ENCODE results near the gene CCDC127. TPM values are rescaled to one million over a fixed set of nuclear protein-coding genes. Genes with fewer than 3 reads are reported as not detected.

Gene CCDC127
- total and polyA plus RNA-seq, 2 of the 13 experiments (the other 11 are each of a cell fraction or from before 2014, with no cell fraction given): 2.9 to 4.3 TPM

DNA sequence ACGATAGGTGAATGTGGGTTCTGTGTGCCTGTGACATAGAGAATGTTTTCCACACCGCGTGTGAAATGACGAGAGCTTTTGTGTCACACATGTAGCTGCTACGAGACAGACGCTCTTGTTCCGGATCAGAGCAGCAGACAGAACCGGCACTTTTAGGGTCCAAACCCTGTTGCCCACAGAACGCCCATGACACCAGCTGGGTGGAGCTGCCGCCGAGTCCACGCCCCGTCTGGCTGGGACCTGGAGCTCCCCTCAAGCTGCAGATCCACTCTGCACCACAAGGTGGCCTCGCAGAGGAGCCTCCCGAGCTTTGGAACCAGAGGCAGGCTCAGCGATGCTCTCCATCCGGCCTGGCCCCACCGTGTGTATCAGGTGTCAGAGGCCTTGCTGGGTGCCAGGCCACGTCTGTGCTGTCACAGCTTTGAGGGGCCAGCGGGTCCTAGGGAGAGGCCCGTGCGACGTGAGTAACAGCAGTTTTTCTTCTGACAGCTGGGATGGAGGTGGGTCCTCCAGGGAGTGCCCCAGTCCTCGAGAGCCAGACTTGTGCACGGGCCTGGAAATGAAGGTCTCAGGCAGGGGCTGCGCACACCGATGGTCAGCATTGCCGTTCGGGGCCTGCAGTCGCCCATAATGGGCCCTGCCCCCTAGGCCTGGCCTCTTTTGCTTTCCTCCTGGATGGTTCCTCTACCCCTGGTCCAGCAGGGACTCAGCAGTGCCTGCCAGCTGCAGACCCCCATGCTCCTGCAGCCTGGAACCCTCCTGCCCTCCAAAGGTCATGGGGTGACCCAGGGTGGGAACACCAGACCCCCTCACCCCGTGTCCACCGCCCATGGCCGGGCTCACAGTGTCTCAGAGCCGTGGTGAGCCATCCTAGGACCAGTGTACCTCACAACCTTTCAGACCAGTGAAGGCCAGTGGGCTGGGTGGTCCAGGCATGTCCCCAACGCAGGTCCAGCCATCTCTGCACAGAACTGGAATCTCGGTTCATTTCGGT, 29.2 kb downstream of the CCDC127 start (continued):
- TF ChIP-seq ZNF605 (CRISPR knock-in tag; IDR thresholded peaks at IDR 0.05): no peak
- TF ChIP-seq ZNF329 (CRISPR knock-in tag; IDR thresholded peaks at IDR 0.05; ENCODE audit: low read depth): no peak
- TF ChIP-seq NKX3-1 (CRISPR knock-in tag; IDR thresholded peaks at IDR 0.05): no peak
- TF ChIP-seq, protein P1, sequence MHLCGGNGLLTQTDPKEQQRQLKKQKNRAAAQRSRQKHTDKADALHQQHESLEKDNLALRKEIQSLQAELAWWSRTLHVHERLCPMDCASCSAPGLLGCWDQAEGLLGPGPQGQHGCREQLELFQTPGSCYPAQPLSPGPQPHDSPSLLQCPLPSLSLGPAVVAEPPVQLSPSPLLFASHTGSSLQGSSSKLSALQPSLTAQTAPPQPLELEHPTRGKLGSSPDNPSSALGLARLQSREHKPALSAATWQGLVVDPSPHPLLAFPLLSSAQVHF (CRISPR knock-in tag; IDR thresholded peaks at IDR 0.05): no peak
- no peak for TF ChIP-seq MBNL3 (CRISPR knock-in tag; conservative IDR thresholded peaks at IDR 0.05)
- TF ChIP-seq SAP130 (CRISPR knock-in tag; IDR thresholded peaks at IDR 0.05; ENCODE audit: low read depth): peak; percentile 59
- TF ChIP-seq, protein P2, sequence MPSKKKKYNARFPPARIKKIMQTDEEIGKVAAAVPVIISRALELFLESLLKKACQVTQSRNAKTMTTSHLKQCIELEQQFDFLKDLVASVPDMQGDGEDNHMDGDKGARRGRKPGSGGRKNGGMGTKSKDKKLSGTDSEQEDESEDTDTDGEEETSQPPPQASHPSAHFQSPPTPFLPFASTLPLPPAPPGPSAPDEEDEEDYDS (CRISPR knock-in tag; IDR thresholded peaks at IDR 0.05): 0 out of 2 replicates have a peak, but pooled peaks have one; percentile 24
- no peak for TF ChIP-seq HMGA1 (CRISPR knock-in tag; conservative IDR thresholded peaks at IDR 0.05)
- 0 out of 2 replicates have a peak, but pooled peaks have one; percentile 56 for TF ChIP-seq ZNF274 (CRISPR knock-in tag; IDR thresholded peaks at IDR 0.05)
- TF ChIP-seq ISX (CRISPR knock-in tag; conservative IDR thresholded peaks at IDR 0.05): no peak
- TF ChIP-seq TEAD3 (CRISPR knock-in tag; optimal IDR thresholded peaks at IDR 0.05; ENCODE audit: borderline replicate concordance): peak; percentile 69
- TF ChIP-seq REXO4 (CRISPR knock-in tag; IDR thresholded peaks at IDR 0.05; ENCODE audit: borderline replicate concordance): no peak
- TF ChIP-seq, protein P3, sequence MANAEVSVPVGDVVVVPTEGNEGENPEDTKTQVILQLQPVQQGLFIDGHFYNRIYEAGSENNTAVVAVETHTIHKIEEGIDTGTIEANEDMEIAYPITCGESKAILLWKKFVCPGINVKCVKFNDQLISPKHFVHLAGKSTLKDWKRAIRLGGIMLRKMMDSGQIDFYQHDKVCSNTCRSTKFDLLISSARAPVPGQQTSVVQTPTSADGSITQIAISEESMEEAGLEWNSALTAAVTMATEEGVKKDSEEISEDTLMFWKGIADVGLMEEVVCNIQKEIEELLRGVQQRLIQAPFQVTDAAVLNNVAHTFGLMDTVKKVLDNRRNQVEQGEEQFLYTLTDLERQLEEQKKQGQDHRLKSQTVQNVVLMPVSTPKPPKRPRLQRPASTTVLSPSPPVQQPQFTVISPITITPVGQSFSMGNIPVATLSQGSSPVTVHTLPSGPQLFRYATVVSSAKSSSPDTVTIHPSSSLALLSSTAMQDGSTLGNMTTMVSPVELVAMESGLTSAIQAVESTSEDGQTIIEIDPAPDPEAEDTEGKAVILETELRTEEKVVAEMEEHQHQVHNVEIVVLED (CRISPR knock-in tag; IDR thresholded peaks at IDR 0.05; ENCODE audit: borderline replicate concordance): no peak
- no peak for TF ChIP-seq HNRNPK (IDR thresholded peaks at IDR 0.05; ENCODE audit: low read depth, low read length, poor library complexity, severe bottlenecking)
- TF ChIP-seq, protein P4, sequence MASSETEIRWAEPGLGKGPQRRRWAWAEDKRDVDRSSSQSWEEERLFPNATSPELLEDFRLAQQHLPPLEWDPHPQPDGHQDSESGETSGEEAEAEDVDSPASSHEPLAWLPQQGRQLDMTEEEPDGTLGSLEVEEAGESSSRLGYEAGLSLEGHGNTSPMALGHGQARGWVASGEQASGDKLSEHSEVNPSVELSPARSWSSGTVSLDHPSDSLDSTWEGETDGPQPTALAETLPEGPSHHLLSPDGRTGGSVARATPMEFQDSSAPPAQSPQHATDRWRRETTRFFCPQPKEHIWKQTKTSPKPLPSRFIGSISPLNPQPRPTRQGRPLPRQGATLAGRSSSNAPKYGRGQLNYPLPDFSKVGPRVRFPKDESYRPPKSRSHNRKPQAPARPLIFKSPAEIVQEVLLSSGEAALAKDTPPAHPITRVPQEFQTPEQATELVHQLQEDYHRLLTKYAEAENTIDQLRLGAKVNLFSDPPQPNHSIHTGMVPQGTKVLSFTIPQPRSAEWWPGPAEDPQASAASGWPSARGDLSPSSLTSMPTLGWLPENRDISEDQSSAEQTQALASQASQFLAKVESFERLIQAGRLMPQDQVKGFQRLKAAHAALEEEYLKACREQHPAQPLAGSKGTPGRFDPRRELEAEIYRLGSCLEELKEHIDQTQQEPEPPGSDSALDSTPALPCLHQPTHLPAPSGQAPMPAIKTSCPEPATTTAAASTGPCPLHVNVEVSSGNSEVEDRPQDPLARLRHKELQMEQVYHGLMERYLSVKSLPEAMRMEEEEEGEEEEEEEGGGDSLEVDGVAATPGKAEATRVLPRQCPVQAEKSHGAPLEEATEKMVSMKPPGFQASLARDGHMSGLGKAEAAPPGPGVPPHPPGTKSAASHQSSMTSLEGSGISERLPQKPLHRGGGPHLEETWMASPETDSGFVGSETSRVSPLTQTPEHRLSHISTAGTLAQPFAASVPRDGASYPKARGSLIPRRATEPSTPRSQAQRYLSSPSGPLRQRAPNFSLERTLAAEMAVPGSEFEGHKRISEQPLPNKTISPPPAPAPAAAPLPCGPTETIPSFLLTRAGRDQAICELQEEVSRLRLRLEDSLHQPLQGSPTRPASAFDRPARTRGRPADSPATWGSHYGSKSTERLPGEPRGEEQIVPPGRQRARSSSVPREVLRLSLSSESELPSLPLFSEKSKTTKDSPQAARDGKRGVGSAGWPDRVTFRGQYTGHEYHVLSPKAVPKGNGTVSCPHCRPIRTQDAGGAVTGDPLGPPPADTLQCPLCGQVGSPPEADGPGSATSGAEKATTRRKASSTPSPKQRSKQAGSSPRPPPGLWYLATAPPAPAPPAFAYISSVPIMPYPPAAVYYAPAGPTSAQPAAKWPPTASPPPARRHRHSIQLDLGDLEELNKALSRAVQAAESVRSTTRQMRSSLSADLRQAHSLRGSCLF (CRISPR knock-in tag; IDR thresholded peaks at IDR 0.05; ENCODE audit: borderline replicate concordance): no peak
- TF ChIP-seq, protein P5, sequence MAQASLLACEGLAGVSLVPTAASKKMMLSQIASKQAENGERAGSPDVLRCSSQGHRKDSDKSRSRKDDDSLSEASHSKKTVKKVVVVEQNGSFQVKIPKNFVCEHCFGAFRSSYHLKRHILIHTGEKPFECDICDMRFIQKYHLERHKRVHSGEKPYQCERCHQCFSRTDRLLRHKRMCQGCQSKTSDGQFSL (CRISPR knock-in tag; IDR thresholded peaks at IDR 0.05): no peak
- TF ChIP-seq ZBTB21 (CRISPR knock-in tag; IDR thresholded peaks at IDR 0.05): no peak
- TF ChIP-seq, protein P6, sequence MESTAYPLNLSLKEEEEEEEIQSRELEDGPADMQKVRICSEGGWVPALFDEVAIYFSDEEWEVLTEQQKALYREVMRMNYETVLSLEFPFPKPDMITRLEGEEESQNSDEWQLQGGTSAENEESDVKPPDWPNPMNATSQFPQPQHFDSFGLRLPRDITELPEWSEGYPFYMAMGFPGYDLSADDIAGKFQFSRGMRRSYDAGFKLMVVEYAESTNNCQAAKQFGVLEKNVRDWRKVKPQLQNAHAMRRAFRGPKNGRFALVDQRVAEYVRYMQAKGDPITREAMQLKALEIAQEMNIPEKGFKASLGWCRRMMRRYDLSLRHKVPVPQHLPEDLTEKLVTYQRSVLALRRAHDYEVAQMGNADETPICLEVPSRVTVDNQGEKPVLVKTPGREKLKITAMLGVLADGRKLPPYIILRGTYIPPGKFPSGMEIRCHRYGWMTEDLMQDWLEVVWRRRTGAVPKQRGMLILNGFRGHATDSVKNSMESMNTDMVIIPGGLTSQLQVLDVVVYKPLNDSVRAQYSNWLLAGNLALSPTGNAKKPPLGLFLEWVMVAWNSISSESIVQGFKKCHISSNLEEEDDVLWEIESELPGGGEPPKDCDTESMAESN (CRISPR knock-in tag; conservative IDR thresholded peaks at IDR 0.05): 0 out of 2 replicates have a peak, but pooled peaks have one; percentile 31

All from HepG2 (cell line).